Measurements from ENCODE around the gene TTC23.

TTC23 gene

DNA sequence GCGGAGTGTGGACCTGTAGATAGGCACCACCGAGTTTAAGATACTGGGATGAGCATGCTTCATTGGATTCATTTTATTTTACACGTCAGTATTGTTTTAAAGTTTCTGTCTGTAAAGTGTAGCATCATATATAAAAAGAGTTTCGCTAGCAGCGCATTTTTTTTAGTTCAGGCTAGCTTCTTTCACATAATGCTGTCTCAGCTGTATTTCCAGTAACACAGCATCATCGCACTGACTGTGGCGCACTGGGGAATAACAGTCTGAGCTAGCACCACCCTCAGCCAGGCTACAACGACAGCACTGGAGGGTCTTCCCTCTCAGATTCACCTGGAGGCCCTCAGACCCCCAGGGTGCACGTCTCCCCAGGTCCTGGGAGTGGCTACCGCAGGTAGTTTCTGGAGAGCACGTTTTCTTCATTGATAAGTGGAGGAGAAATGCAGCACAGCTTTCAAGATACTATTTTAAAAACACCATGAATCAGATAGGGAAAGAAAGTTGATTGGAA is 115.0 kb downstream of the TTC23 start:
- no peak for DNase-seq

- DNase-seq: no peak
These were observed 116.6 kb downstream of the TTC23 start for GRCh38 chr15:99132634-99133287.

DNA sequence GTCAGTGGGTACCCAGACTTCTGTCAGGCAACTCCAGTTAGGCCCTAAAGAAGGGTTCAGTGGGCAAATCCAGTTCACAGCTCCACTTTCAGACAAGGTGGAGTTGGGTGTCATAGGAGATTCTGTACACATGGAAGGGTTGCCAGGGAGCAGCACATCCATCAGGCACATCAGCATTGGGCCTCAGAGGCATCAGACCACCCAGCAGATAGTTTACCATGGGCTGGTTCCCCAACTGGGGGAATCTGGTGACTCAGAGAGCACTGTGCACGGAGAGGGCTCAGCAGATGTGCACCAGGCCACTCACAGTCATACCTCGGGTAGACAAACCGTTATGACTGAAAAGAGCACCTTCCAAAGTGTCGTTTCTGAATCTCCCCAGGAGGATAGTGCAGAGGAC is 117.3 kb downstream of the TTC23 start:
- no peak for DNase-seq

DNA sequence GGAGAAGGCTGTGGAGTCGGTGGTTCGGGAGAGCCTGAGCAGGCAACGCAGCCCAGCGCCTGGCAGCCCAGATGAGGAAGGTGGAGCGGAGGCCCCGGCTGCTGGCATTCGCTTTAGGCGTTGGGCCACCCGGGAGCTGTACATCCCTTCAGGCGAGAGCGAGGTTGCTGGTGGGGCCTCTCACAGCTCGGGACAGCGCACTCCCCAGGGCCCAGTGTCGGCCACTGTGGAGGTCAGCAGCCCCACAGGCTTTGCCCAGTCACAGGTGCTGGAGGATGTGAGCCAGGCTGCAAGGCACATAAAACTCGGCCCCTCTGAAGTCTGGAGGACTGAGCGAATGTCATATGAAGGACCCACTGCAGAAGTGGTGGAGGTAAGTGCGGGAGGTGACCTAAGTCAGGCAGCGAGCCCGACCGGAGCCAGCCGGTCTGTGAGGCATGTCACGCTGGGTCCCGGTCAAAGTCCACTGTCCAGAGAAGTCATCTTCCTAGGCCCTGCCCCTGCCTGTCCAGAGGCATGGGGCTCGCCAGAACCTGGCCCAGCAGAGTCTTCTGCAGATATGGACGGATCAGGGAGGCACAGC is 117.8 kb downstream of the TTC23 start:
- DNase-seq: no peak

GRCh38 chr15:99130765-99131440 is 118.5 kb downstream of the TTC23 start:
- no peak for DNase-seq

DNA sequence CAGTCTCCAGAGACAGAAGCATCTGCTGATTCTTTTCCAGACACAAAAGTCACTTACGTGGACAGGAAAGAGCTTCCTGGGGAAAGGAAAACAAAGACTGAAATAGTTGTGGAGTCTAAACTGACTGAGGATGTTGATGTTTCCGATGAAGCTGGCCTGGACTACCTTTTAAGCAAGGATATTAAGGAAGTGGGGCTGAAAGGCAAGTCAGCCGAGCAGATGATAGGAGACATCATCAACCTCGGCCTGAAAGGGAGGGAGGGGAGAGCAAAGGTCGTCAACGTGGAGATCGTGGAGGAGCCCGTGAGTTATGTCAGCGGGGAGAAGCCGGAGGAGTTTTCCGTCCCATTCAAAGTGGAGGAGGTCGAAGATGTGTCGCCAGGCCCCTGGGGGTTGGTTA is 119.1 kb downstream of the TTC23 start:
- no peak for DNase-seq

DNA sequence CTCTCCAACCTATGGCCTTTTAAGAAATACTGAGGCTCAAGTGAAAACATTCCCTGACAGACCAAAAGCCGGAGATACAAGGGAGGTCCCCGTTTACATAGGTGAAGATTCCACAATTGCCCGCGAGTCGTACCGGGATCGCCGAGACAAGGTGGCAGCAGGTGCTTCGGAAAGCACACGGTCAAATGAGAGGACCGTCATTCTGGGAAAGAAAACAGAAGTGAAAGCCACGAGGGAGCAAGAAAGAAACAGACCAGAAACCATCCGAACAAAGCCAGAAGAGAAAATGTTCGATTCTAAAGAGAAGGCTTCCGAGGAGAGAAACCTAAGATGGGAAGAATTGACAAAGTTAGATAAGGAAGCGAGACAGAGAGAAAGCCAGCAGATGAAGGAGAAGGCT is 119.7 kb downstream of the TTC23 start:
- no peak for DNase-seq

GRCh38 chr15:99128411-99128810 is 121.0 kb downstream of the TTC23 start:
- no peak for DNase-seq

GRCh38 chr15:99127773-99128172 is 121.6 kb downstream of the TTC23 start:
- no peak for DNase-seq

DNA sequence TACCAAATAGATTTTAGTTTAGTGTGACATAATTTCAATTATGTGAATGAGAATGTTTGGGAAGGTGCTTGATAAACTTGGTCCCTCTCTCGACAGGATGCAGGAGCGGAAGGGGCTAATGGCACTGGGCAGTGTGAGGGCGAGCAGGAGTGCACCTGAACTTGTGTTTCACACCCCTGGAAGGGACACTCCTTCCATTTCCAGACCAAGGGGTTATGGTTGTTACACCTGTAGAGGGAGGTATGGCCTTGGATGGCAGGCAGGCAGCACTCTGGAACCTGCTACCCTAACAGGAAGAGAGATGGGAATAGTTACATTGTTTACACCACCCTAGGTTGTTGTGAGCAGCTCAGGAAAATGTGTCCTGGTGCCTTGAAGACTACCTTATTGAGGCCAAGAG is 122.5 kb downstream of the TTC23 start:
- no peak for DNase-seq

GRCh38 chr15:99126131-99126588 is 123.2 kb downstream of the TTC23 start:
- no peak for DNase-seq

GRCh38 chr15:99125061-99125891 is 124.1 kb downstream of the TTC23 start:
- DNase-seq: no peak

- DNase-seq: no peak
These were observed 124.7 kb downstream of the TTC23 start for GRCh38 chr15:99124641-99125040.

- peak; percentile 51 to 74 (median 67) for DNase-seq
These were observed 125.5 kb downstream of the TTC23 start for GRCh38 chr15:99123713-99124451.

DNA sequence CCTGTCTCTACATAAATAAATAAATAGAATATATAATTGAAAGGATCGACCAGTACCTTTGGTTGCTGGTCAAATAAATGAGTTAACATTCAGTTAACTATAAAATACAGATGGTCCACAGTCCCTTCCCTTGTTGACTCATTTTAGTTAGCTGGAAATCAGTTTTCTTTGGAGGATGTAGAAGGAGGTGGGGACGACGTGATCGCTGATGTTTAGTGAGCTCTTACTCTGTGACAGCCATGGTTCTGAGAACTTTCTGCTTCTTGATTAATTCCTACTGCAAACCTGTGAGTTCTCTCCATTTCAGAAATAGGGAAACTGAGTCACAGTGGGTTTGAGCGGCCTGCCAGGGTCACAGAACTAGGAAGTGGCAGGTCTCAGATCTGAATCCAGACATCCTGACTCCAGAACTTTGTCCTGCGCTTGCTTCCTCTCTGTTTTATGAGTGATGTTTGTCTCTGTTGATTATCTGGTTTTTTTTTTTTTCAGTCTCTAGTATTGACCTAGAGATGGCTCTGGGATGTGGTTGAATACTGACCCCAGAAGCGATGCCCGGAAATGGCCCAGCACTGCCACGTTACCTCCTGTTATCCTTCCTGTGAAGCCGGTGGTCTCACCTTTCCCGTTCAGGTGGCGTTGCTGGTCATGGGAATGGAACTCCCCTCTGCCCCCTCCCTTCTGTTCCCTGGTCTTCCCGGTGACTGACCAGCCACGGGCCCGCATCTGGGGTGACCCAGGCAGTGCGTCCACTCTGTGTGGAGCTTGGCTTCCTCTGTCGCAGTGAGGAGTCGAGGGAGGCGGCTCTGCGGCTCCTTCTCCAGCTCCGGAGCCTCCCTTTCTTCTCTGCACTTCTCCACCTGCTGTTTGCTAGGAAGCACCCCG is 126.3 kb downstream of the TTC23 start:
- no peak for DNase-seq

- no peak for DNase-seq
These were observed 127.5 kb downstream of the TTC23 start for GRCh38 chr15:99121691-99122410.

GRCh38 chr15:99121207-99121606 is 128.2 kb downstream of the TTC23 start:
- DNase-seq: no peak

DNA sequence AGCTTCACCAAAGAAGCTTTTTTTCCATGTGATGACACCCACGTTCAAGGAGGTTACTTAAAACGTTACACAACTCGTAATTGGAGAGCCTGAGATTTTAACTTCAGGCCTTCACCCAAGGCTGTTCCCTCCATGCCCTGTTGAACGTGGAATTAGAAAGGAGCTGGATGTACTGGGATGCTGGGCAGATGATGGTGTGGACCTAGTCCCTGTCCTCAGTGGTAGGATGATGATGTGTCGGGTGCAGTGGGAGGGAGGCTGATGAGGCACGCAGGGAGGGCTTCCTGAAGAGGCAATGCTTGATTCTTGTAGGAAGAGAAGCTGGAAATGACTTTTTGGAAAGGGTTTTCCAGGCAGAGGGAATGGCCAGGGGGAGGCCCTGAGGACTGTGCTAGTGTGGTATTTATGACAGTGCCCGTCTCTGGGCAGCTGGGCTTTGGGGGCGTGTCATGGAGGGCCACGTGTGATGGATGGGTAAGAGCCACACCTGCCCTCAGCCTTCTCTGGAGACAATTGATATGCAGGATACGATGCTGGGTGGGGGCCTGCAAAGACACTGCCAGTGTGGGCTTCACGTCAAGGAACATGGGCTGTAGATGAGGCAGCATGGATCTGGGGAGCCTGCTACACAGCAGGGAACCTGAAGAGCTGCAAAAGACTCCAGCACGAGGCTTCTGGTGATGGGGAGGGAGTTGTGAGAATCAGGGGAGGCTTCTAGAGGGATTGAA is 129.2 kb downstream of the TTC23 start:
- no peak for DNase-seq

GRCh38 chr15:99118801-99119546 is 130.4 kb downstream of the TTC23 start:
- no peak for DNase-seq
